NCI-H146 treated with DMSO at 0.1 percent for 48 hours (cell line): ENCODE data around the gene FIBCD1.
A peak's percentile ranks its signal among the peaks of the same experiment; 100 is the strongest.
"Not testable (repeated sequence)": the region's sequence is repeated elsewhere in the genome, so short reads cannot be mapped to it uniquely, and the experiment has no call there.

Experiments used
- DNase-seq: peaks from one replicate; lab custom pipeline; 2025; ENCODE audit not compliant: unreplicated experiment; lab: John Stamatoyannopoulos, UW

Gene FIBCD1

DNA sequence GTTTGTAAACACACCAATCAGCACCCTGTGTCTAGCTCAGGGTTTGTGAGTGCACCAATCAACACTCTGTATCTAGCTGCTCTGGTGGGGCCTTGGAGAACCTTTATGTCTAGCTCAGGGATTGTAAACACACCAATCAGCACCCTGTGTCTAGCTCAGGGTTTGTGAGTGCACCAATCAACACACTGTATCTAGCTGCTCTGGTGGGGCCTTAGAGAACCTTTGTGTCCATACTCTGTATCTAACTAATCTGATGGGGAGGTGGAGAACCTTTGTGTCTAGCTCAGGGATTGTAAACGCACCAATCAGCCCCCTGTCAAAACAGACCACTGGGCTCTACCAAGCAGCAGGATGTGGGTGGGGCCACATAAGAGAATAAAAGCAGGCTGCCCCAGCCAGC is 28.4 kb downstream of the FIBCD1 start:
- not testable (repeated sequence) for DNase-seq

DNA sequence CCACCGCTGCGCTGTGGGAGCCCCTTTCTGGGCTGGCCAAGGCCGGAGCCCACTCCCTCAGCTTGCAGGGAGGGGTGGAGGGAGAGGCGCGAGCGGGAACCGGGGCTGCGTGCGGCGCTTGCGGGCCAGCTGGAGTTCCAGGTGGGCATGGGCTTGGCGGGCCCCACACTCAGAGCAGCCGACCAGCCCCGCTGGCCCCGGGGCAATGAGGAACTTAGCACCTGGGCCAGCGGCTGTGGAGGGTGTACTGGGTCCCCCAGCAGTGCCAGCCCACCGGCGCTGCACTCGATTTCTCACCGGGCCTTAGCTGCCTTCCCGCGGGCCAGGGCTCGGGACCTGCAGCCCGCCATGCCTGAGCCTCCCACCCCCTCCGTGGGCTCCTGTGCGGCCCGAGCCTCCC is 29.0 kb downstream of the FIBCD1 start:
- DNase-seq: not testable (repeated sequence)

DNA sequence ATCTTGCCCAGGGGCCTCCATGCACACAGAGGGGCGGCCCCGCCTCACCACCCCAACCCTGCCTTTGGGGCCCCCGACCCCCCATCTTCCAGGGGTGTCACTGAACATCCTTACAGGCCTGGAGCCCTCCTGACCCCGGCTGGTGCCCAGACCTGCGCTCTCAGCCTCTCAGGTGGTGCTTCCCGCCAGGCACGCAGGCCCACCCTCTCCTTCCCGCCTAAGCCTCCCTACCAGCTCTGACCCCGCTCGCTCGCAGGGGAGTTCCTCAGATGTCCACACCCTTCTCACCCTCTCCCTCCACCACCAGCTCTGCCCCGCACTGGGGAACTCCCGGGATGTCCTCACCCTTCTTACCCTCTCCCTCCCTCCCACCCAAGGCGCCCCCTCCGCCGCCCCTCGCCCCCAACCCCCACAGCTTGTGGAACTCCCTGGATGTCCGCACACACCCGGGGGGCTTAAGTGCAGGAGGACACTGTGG is 30.1 kb downstream of the FIBCD1 start:
- DNase-seq: no peak

DNA sequence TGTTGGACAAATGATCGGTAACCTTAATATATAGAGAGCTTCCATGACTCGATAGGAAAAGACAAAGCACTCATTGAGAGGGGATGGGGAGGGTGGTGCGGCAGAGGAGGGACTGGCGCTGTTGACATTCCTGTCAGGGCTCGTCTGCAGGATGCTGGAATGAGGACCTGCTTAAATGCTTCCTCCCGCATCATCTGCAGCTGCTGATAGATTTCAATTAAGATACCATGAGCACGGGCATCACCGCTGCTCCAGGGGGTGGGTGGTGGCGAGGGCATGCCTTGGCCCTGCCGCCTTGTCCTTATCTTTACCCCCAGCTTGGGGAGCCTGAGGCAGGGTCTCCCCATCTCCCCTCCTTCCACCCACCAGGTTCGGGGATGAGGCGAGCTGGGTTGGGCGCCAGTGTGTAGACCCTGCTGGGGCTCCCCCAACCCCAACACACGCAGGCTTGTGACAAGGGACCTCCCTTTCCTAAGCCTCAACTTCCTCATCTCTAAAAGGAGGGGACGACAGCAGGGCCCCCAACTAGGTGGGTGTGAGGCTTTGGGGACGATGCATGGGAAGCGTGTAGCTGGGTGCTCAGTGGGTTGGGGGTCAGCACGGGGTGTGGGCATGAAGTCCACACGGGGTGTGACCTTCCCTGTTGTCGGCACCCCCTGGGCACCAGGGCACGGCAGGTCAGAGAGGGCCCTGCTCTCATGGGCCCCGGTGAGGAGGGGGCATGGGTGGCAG is 30.7 kb downstream of the FIBCD1 start:
- DNase-seq: no peak

DNA sequence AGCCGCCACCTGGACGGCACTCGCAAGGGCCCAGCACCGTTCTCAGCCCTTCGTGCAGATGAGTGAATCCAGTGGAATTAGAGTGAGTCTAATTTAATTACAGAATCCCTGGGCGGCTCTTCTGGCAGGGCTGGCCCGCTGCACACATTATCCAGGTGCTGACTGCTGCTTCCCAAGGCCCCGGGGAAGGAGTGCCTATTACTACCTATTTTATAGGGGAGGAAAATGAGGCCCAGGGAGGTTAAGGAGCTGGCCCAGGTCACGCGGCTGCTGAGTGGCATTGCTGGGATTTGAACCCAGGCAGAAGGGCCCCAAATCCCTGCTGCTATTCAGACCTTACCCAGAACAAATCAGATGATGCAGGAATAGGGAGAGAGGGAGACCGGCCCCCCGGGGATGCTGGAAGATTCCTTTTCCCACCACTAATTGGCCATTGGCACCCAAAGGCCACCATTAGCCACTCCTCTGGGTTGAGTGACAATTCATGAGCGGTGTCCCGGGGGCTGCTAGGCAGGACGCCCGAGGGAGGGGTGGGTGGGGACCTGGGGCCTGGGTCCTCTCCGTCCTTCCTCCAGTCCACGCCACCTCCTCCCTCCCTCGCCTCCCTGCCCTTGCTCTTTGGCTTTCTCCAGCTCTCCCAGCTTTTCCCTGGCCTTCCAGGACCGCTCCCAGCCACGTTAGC is 32.2 kb downstream of the FIBCD1 start:
- no peak for DNase-seq

DNA sequence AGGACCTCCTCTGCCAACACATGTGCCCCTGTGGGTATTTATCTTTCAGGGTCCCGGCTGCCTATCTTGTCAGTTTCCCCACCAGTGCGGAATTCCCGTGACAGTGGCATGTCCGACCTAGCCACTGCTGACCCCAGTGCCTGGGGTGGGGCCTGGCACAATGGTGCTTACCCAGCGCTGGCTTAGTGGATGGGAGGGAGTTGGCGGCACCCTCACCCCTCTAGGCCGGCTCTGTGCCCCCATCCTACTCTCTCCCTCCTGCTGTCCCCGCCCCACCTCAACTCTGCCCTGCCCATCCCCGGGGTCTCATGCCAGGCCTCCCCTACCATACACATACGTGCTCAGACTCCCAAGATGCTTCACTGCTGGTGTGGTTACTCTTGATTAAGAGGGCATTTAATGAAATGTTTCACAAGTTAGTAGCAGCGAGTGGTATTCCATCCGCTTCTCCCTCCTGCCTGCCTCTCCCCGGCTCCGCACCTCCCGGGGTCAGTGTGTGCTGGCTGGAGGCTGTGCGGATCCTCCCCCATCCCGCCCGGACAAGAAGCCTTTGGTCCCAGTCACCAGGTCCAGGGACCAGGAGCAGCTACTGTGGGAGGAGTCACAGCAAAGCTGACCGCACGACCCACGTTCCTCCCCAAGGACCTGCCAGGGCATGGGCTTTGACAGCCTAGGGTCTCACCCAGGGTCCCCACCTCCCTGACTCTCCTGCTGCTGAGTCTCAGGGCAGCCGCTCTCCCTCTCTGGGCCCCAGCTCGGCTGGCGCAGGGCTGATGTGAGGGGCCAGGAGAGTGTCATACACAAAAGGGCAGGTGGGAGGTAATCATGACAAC is 32.9 kb downstream of the FIBCD1 start:
- DNase-seq: no peak

DNA sequence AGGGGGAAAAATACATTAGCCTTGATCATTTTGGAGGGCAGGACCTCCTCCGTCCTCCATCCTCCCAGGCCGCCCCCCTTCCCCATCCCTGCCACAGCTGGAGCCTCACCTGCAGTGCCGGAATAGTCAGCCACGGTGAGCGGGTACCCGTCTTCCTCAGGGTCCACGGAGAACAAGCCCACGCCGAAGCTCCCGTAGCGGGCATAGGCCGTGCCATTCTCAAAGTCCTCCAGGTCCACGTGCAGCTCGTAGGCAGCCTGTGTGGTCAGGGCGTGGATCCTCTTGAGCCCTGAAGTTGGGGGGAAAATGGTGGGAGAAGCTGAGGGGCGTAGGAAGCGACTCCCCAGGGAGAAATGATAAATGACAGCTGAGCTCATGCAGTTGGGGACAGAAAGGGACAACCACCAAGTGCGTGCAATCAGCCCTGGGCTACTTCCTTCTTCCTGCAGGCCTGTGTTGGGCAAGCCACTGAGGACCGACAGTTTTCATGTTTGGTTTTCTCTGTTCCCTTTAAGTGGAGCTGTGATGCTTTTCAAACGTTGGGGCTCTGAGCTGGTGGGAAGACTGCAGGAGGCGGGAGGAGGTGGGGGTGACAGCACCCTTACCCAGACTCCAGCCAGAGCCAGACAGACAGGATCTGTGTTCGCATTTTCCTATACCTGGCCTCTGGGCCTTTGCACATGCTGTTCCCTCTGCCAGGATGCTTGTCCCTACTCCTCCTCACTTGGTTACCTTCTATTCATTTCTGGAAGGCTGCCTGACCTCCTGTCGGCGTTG is 33.7 kb downstream of the FIBCD1 start:
- no peak for DNase-seq

DNA sequence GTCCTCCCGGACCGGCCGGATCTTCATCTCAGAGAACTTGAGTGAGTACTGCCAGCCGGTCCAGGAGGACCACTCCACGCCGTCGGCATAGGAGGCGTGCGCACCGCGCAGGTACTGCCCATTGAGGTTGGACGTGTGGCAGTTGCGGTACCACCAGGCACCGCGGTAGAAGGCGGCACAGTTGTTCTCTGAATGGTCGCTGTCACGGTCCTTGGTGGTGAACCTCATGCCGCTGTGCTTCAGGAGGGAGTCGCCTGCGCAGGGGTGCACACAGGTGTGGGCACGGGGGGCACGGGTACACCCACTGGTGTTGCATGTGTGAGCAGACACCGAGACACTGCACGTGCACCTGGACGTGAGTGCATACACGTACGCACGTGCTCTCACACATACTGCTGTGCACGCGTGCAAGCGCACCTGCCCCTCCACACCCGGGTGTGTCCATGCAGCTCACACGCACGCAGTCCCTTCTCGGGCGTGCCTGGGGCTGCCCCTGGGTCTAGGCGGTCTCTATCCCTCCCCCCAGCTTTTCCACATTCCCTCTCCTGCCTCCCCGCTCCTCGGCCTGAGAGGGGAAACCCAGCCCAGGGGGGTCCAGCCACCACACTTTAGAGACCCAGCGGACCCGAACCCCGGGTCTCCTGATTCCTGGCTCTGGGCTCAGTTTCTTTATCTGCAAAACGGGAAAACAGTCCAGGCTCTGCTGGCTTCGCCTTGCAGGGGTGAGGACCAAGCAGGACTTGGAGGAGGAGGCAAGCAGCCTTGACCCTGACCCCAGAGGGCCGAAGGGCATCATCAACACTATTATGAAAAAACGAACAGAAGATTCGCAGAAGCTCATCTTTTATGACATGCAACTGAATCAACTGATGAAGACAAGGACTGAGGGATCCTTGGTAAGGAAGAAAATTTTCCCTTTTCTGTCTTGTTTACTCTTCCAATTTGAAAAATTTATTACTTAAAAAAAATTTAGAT is 34.7 kb downstream of the FIBCD1 start:
- no peak for DNase-seq

DNA sequence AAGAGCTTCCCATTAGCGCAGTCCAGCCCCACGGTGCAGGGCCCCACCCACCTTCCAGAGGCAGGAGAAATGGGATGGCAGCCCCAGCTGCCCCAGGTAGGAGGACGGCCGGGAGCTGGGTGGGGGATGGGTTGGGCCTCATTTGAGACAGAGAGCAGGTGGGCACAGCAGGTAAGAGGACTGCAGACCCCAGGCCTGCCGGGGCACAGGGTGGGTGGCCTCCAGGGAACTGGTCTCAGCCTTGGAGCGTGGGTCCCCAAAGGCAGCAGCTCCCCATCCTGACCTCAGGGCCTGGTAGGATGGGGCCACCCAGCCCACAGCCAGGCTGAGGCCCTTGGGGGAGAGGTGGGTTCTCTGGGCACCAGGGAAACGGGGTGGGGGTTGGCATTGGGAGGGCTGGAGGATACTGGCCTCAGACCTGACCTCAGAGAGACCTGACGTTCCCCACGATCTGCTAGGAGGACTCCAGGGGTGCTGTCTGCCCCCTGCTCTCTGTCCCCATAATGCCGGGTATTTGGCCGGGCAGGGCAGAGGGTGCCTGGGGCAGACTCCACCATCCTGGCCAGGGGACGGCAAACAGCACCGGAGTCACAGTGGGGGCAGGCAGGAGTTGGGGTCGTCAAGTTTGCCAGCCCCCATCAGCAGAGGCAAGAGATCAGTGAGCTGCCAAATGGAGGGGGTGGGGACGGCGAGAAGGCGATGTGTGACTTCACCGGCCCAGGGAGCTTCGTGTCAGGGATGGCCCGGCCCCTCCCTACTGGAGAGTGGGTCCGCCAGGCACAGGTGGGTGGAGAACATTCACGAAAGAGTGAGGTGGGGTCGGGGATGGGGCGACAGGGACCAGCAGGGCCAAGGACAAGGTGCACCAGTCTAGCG is 35.6 kb downstream of the FIBCD1 start:
- no peak for DNase-seq

DNA sequence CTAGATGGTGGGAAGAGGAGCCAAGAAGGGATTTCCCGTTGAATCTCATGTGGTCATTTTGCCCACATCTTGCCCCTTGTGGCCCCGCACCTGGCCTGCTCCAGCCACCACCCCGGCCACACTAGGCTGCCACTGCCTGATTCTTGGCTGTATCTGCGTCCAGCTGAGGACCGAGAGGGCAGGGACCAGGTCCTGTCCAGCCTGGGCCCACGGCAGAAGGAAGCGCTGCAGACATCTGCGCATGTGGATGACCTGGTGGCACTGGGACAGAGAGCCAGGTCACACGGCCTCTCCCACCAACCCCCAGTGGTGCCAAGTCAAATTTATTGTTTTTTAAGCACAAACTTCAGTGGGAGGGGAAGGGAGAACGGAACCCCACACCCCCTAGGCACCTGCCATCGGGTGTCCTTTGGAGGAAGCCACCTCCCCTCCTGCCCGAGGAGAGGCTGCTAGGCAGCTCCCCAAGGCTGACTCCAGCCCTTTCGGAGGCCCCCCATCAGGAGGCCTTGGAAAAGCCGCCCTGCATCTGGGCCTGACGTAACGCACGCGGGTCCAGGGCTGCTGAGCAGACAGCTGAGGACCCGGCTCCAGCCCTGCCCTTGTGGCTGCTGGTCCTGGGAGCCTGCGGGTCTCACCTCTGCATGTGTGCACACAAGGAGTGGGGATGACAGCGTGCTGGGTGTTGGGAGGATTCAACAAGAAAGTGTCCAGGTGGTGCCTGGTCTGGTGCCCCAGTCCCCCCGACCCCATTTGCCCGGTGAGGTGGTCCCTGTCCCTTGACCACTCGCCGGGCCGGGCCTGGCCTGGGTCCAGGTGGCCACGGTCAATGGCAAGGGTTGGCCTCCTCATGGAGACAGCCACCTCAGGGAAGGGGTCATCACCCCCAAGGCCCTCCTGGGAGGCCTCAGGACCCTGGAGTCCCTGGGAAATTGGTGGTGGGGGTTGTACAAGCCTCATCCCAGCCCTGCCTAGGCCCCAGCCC is 36.6 kb downstream of the FIBCD1 start:
- no peak for DNase-seq

DNA sequence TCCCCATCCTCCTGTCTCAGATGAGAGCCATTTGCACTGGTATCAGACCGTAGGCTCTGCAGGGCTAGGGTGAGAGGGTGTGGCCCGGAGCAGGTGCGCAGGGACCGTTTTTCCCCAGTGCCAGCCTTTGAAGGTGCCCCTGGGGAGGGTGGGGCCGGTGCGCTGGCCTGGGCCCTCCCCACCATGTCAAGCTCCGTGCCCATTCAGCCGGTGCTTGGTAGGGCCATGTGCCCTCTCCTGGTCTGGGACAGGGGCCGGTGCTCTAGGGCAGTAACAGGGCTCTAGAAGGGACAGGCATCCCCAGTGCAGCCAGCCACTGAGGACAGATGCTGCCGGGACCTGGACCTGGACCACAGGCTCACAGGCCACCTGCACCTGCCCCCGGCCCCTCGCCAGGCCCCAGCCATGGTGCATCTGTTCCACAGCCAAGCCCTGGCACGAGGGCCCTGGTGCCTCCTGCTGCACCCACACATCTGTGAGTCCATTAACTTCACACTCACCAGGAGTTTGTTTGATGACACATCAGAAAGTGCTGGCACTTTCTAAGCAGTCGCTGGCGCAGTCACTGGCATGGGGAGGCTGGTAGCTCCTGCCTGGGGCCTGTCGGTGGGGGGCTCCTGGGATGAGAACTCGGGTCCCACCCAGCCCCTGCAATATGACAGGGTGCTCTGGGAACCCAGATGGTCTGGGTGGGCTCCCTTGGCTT is 37.4 kb downstream of the FIBCD1 start:
- DNase-seq: no peak

DNA sequence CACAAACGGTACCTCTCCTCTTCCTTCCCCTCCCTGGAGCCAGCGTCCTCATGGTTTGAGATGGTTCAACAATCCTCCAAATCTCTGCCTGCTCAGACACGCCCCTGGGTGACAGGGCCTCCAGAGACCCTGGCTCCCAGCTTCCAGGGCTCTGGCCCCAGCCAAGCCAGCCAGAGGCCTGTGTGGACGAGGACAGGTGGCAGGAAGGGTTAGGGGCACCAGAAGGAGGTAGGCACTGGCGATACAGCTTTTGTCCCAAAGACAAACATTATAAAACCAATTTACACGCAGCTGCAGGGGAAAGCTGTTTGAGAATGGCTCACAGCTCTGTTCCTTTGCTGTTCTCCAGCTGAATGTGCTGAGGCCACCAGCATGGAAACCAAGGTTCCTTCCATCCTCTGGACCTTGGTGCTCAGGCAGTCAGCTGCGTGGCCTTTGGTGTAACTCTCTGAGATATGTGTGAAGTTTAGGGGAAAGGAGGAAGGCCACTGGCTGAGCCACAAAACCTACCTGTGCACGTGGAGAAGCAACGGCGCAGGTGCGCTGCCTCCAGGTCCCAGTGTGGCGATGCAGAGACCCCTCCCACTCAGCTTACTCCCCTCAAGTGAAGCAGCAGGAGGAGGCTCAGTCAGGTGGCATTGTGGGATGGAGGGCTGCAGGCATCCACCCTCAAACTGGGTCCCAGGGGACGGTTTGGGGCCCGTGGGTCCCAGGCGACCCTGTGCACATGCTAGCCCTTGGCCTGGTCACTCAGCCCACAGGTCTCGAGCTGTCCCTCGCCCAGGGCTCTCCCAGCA is 38.1 kb downstream of the FIBCD1 start:
- DNase-seq: peak; percentile 31

DNA sequence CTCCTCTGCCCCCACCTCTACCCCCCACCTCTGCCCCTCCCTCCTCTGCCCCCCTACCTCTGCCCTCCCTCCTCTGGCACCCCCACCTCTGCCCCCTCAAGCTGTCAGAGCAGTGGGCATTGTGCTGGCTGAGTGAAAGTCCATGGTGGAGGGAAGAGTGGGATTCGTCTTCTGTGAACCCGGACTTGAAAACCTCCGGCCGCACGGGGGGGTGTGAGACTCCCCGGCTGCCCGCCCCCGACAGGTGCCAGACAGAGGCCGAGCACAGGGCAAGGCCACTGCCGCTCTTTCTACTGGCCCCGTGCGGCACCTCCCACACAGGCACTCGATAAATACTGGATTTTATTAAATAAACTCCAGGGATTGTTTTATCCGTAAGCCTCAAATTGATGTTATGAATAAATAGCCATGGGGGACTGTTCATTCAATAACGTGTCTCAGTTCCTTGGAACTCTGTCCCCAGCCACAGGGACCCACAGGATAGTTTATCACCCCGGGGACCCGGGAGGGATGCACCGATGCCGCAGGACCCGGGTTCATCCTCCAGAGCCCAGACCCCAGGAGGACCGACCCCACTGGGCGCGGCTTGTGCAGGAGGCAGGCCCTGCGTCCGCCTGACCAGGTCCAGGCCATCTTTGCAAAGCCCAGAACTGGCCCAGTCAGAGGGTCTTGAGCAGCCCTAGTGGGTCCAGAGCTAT is 39.8 kb downstream of the FIBCD1 start:
- DNase-seq: no peak

DNA sequence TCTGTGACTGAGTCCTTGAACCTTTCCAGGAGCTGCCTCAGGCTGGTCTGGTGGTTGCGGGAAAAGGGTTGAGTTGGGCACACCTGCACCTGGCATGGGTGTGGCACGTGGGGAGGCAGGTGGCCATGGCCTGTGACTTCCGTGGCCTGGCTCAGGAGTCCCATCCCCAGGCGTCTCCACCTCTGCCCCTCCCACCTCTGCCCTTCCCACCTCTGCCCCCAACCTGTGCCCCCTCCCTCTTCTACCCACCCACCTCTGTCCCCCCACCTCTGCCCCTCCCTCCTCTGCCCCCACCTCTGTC is 40.5 kb downstream of the FIBCD1 start:
- DNase-seq: no peak

DNA sequence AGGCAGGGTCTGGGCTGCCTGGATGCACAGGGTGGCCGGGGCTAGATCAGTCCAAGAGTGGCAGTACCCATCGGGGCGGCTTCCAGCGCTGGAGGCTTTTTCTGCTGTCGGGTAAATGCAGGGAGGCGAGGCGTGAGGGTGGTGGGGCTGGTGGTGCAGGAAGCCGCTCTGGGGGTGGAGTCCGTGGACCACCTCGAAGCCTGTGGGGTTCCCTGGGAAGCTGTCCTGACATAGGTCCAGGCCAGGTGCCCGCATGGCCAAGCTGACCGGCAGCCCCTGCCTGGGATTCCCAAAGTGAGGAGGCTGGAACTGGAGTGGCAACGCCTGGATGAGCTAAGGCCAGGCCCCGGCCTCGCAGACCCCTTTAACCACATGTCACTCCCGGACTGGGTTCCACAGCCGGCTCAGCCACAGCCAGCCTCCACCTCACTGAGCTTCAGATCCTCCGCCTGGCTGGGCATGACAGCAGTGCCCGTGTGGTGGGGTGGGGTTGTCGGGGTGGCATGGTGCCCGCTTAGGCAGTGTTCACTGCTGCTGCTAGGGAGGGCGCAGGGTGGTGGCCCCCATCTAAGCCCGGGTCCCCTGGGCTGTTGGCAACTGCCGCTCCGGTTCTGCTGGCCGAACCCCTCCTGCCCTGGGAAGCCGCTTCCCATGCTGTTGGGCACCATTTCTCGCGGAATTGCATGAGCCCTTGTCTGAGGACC is 41.0 kb downstream of the FIBCD1 start:
- no peak for DNase-seq
